ENCODE measurements around the gene MDP1. TPM values are rescaled to one million over a fixed set of nuclear protein-coding genes. Genes with fewer than 3 reads are reported as not detected.
A peak's percentile ranks its signal among the peaks of the same experiment; 100 is the strongest.

MDP1 gene
- total RNA-seq, 1 experiment from 2014 or later, result 18.8 TPM

DNA sequence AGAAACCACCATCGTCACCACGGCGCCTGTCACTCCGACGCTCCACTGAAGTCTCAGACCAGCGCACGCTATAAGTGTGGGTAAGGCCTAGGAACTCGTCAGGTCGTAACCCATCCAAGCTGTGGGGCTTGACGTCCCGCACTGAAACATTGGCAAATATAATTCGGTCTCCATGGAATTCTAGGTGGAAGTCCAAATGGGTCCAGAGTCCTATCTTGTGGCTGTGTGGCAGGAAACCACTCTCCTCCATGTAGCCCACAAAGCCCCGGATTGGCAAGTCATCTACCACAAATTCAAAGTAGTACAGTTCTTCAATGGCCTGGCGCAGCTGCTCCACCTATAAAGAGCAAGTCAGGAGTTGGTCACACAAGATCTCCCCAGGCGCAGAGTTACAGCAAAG is 22.9 kb downstream of the MDP1 start:
- no peak overlapping the region for H2AFZ ChIP-seq (ENCODE audit: low read length)
- H3K4me2 ChIP-seq (ENCODE audit: insufficient read depth, insufficient read length, low read length), result no peak overlapping the region
- H2AK5ac ChIP-seq (ENCODE audit: insufficient read length, low read length), result no peak overlapping the region
- H3K79me2 ChIP-seq (ENCODE audit: insufficient read depth, low read length), result no peaks in the 10 kb centered on the region
- DNase-seq, result no peak
- no peak overlapping the region for H4K91ac ChIP-seq (ENCODE audit: insufficient read length, low read depth, low read length)
- no peak overlapping the region for H2BK20ac ChIP-seq (ENCODE audit: low read depth, low read length, poor library complexity, severe bottlenecking)
- Mint-ChIP-seq H3K27me3 (ENCODE audit: low read depth) (no peaks in the 10 kb centered on the region), H3K4me1 (peaks cover 24 to 30% of the 10 kb centered on the region in 2 experiments), H3K4me3 (no peak overlapping the region; a peak in 1 of 5 replicates), H3K9me3 (no peaks in the 10 kb centered on the region), H3K27ac (peak overlapping the region in 1 of 3 experiments; percentile 42; a peak in 1 of 7 replicates), H3K36me3 (ENCODE audit: insufficient read depth in 1 of 3, low read depth in 3 of 3) (peaks cover 9 to 44% (median 34%) of the 10 kb centered on the region in 3 experiments)
- TF ChIP-seq, protein P1, sequence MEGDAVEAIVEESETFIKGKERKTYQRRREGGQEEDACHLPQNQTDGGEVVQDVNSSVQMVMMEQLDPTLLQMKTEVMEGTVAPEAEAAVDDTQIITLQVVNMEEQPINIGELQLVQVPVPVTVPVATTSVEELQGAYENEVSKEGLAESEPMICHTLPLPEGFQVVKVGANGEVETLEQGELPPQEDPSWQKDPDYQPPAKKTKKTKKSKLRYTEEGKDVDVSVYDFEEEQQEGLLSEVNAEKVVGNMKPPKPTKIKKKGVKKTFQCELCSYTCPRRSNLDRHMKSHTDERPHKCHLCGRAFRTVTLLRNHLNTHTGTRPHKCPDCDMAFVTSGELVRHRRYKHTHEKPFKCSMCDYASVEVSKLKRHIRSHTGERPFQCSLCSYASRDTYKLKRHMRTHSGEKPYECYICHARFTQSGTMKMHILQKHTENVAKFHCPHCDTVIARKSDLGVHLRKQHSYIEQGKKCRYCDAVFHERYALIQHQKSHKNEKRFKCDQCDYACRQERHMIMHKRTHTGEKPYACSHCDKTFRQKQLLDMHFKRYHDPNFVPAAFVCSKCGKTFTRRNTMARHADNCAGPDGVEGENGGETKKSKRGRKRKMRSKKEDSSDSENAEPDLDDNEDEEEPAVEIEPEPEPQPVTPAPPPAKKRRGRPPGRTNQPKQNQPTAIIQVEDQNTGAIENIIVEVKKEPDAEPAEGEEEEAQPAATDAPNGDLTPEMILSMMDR (conservative IDR thresholded peaks at IDR 0.05), result no peak
- H3K27ac ChIP-seq (ENCODE audit: insufficient read length, low read depth, low read length), result no peak overlapping the region
- no peak overlapping the region for H4K5ac ChIP-seq (ENCODE audit: insufficient read length, low read depth, low read length)
- H3T11ph ChIP-seq (ENCODE audit: low read length), result no peak overlapping the region
- no peak overlapping the region for H2BK12ac ChIP-seq (ENCODE audit: insufficient read length, low read depth, low read length)
- no peak overlapping the region for H2BK120ac ChIP-seq (ENCODE audit: low read depth, low read length, poor library complexity, severe bottlenecking)
- no peaks in the 10 kb centered on the region for H3K9me3 ChIP-seq (ENCODE audit: control insufficient read depth, low read depth, low read length)
- no peaks in the 10 kb centered on the region for H4K20me1 ChIP-seq (ENCODE audit: control insufficient read depth, insufficient read depth, insufficient read length)
- no peak overlapping the region for H3K14ac ChIP-seq (ENCODE audit: insufficient read depth, low read length)
- H2BK5ac ChIP-seq (ENCODE audit: insufficient read length, low read length), result no peak overlapping the region
- H3K56ac ChIP-seq (ENCODE audit: insufficient read length, low read depth, low read length), result no peak overlapping the region
- no peaks in the 10 kb centered on the region for H3K27me3 ChIP-seq (ENCODE audit: insufficient read depth, low read length)
- H2BK15ac ChIP-seq (ENCODE audit: low read depth, low read length), result no peak overlapping the region
- no peak overlapping the region for H3K18ac ChIP-seq (ENCODE audit: insufficient read length, low read depth, low read length)
- H4K8ac ChIP-seq (replicated peaks; ENCODE audit: insufficient read length, low read depth, low read length), result no peak overlapping the region
- WGBS (ENCODE audit: extremely low coverage, insufficient read length, low lambda C conversion rate), result no CpG with 5 or more reads among the region's 15 CpGs
- H3K23me2 ChIP-seq (ENCODE audit: insufficient read length, low read depth, low read length, poor library complexity, severe bottlenecking), result peaks cover 8% of the 10 kb centered on the region
- H3K4ac ChIP-seq (ENCODE audit: low read depth, low read length), result no peak overlapping the region
- H3K4me1 ChIP-seq (ENCODE audit: insufficient read depth, low read length), result no peaks in the 10 kb centered on the region; the same call in 1 of the 2 replicates
- H3K9ac ChIP-seq (ENCODE audit: extremely low read depth, insufficient read length, low read length), result no peak overlapping the region
- no peaks in the 10 kb centered on the region for H3K79me1 ChIP-seq (ENCODE audit: insufficient read depth, low read depth, low read length, poor library complexity, severe bottlenecking)
- H3K23ac ChIP-seq (ENCODE audit: insufficient read length, low read depth, low read length), result no peak overlapping the region
